PC-3 (cell line): Measurements from ENCODE around the gene ANAPC7.

Experiments
- EZH2 ChIP-seq: fragments of 300-600 bp; sonication (generic); IDR thresholded peaks from one replicate; pipeline ENCODE4 v1.6.1; 2017; ENCODE audit warnings: antibody characterized with exemption, mild to moderate bottlenecking, low read length; ENCODE audit not compliant: unreplicated experiment
- EZH2phosphoT487 ChIP-seq: fragments of 300-600 bp; sonication (generic); IDR thresholded peaks from 2 replicates; pipeline ENCODE4 v1.6.1; 2018; ENCODE audit warnings: mild to moderate bottlenecking, antibody characterized with exemption, low read length, borderline replicate concordance
- TF ChIP-seq, protein P1 (sequence below): fragments of 300-600 bp; sonication (generic); conservative IDR thresholded peaks from 2 replicates; pipeline ENCODE4 v1.5.1; 2017; ENCODE audit warnings: antibody characterized with exemption, low read depth, mild to moderate bottlenecking, low read length

DNA sequence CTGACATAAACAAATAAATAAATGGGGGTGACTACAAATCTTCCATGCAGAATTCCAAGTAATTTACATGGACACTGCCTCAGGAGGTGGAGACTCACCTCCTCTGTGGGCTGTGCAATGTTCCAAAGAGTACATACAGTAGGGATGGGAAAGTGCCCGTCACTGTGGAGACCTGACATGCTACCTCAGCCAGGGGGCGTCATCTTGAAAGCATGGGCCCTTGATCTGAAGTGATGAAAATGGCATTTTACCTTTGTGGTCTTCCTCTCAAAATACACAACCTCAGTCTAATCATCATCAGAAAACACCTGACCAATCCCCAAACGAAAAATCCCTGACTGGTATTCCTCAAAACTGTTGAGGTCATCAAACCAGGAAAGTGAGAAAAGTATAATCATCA is 48.4 kb downstream of the ANAPC7 start:
- TF ChIP-seq, protein P1, sequence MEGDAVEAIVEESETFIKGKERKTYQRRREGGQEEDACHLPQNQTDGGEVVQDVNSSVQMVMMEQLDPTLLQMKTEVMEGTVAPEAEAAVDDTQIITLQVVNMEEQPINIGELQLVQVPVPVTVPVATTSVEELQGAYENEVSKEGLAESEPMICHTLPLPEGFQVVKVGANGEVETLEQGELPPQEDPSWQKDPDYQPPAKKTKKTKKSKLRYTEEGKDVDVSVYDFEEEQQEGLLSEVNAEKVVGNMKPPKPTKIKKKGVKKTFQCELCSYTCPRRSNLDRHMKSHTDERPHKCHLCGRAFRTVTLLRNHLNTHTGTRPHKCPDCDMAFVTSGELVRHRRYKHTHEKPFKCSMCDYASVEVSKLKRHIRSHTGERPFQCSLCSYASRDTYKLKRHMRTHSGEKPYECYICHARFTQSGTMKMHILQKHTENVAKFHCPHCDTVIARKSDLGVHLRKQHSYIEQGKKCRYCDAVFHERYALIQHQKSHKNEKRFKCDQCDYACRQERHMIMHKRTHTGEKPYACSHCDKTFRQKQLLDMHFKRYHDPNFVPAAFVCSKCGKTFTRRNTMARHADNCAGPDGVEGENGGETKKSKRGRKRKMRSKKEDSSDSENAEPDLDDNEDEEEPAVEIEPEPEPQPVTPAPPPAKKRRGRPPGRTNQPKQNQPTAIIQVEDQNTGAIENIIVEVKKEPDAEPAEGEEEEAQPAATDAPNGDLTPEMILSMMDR = peak; percentile 62
- TF ChIP-seq EZH2 (no peak), EZH2phosphoT487 (no peak)
